HCT116 (cell line): ENCODE data around the gene ZNF330. TPM values are rescaled to one million over a fixed set of nuclear protein-coding genes. Genes with fewer than 3 reads are reported as not detected.

Experiments used
- ATAC-seq: fragments of 200-7000 bp; cut with Tn5 transposase; 2 replicates; pipeline ENCODE4 v1.9.1; 2020; ENCODE audit warnings: mild to moderate bottlenecking, moderate library complexity
- BruUV-seq: library from RNA; stranded (reverse); fragments of 400-500 nt; replicated peaks from 2 replicates; lab custom pipeline; 2021; lab: Mats Ljungman, UMichigan
- CTCF ChIA-PET: fragments of 300-600 bp; sonication (Branson Sonifier 250); formaldehyde crosslinking; loops from one replicate; lab custom pipeline; 2021; ENCODE audit warnings: antibody characterized with exemption; lab: Charles Lee
- POLR2A ChIA-PET: fragments of 300-600, 350-600 bp; sonication (Branson Sonifier 250); formaldehyde crosslinking; loops from one replicate; lab custom pipeline; 2021; ENCODE audit warnings: antibody characterized with exemption; lab: Charles Lee
- RAD21 ChIA-PET, 2 experiments: fragments of 300-600 bp; sonication (Branson Sonifier 250); formaldehyde crosslinking; loops; one replicate each; lab custom pipeline; 2023; ENCODE audit warnings: low total read pairs in 2 of 2; ENCODE audit not compliant: uncharacterized antibody in 2 of 2, unreplicated experiment in 2 of 2, low non-redundant PET in 1 of 2; lab: Charles Lee
- DNase-seq: peaks from one replicate; pipeline ENCODE4 v3.0.0-alpha.2; 2010; ENCODE audit warnings: low read depth, low spot score
- H2AFZ ChIP-seq: fragments of 200-600 bp; shearing (Covaris generic), sonication (generic); 2 replicates; pipeline ENCODE4 v1.6.1; 2017; ENCODE audit warnings: low read depth, mixed run types, mixed read lengths, antibody characterized with exemption, low read length; ENCODE audit not compliant: poor library complexity, severe bottlenecking
- H3K27ac ChIP-seq: 2 replicates; pipeline ENCODE4 v1.5.1; 2012; ENCODE audit warnings: low read depth, low read length
- H3K27me3 ChIP-seq: fragments of 200-600 bp; sonication (generic); 2 replicates; pipeline ENCODE4 v1.6.1; 2016; ENCODE audit warnings: mixed run types, low read length, mixed read lengths; ENCODE audit not compliant: insufficient read depth
- H3K36me3 ChIP-seq, 2 experiments: fragments of 200-500 bp in 1 of 2; fragments of 200-600 bp in 1 of 2; sonication (Bioruptor generic) in 1 of 2; sonication (generic) in 1 of 2; 2 replicates each; pipeline versions ENCODE4 v1.5.1 to v1.6.1; 2014 to 2016; ENCODE audit warnings: low read length in 2 of 2, inconsistent platforms in 1 of 2, mixed read lengths in 1 of 2, mixed run types in 1 of 2; ENCODE audit not compliant: insufficient read depth in 2 of 2, control insufficient read depth in 1 of 2
- H3K4me1 ChIP-seq, 2 experiments: fragments of 200-600 bp in 1 of 2; sonication (generic) in 1 of 2; 2 replicates each; pipeline versions ENCODE4 v1.5.1 to v1.6.1; 2012 to 2017; ENCODE audit warnings: low read length in 2 of 2, inconsistent platforms in 1 of 2, mild to moderate bottlenecking in 1 of 2, mixed read lengths in 1 of 2, mixed run types in 1 of 2, moderate library complexity in 1 of 2; ENCODE audit not compliant: insufficient read depth in 2 of 2, control insufficient read depth in 1 of 2
- H3K4me2 ChIP-seq: fragments of 200-600 bp; sonication (generic); 2 replicates; pipeline ENCODE4 v1.6.1; 2017; ENCODE audit warnings: mixed run types, low read length, mixed read lengths
- H3K4me3 ChIP-seq, 2 experiments: fragments of 200-600 bp in 1 of 2; sonication (generic) in 1 of 2; replicated peaks in 1 of 2; 2 replicates each; pipeline ENCODE4 v1.5.1; 2011 to 2016; ENCODE audit warnings: low read length in 2 of 2, control low read depth in 1 of 2, low read depth in 1 of 2, mild to moderate bottlenecking in 1 of 2, mixed read lengths in 1 of 2, mixed run types in 1 of 2
- H3K79me2 ChIP-seq: fragments of 200-600 bp; sonication (generic); 2 replicates; pipeline ENCODE4 v1.6.1; 2017; ENCODE audit warnings: mild to moderate bottlenecking, mixed run types, low read length, moderate library complexity, mixed read lengths; ENCODE audit not compliant: insufficient read depth
- H3K9ac ChIP-seq: fragments of 200-600 bp; sonication (generic); 2 replicates; pipeline ENCODE4 v1.6.1; 2016; ENCODE audit warnings: low read length, mixed read lengths
- H3K9me2 ChIP-seq: fragments of 200-600 bp; sonication (generic), shearing (Covaris generic); 2 replicates; pipeline ENCODE4 v1.6.1; 2017; ENCODE audit warnings: mixed run types, mild to moderate bottlenecking, moderate library complexity; ENCODE audit not compliant: insufficient read depth
- H3K9me3 ChIP-seq, 2 experiments: fragments of 200-500 bp in 1 of 2; fragments of 200-600 bp in 1 of 2; sonication (Bioruptor generic) in 1 of 2; sonication (generic) in 1 of 2; 2 replicates each; pipeline ENCODE4 v1.6.1; 2014 to 2017; ENCODE audit warnings: low read length in 2 of 2, mixed read lengths in 2 of 2, inconsistent platforms in 1 of 2, low read depth in 1 of 2, mild to moderate bottlenecking in 1 of 2, mixed run types in 1 of 2, moderate library complexity in 1 of 2; ENCODE audit not compliant: control insufficient read depth in 1 of 2, insufficient read depth in 1 of 2
- H4K20me1 ChIP-seq: fragments of 200-600 bp; sonication (generic), shearing (Covaris generic); 2 replicates; pipeline ENCODE4 v1.6.1; 2017; ENCODE audit warnings: mixed run types, mild to moderate bottlenecking, moderate library complexity; ENCODE audit not compliant: insufficient read depth
- ATF3 ChIP-seq: IDR thresholded peaks from 2 replicates; pipeline ENCODE4 v1.6.1; 2012
- CBX3 ChIP-seq: IDR thresholded peaks from 2 replicates; pipeline ENCODE4 v1.6.1; 2012; ENCODE audit warnings: low read depth
- EGR1 ChIP-seq: IDR thresholded peaks from 2 replicates; pipeline ENCODE4 v1.6.1; 2012; ENCODE audit warnings: low read depth
- EZH2 ChIP-seq: fragments of 200-600 bp; sonication (generic); IDR thresholded peaks from 2 replicates; pipeline ENCODE4 v1.6.1; 2017; ENCODE audit warnings: antibody characterized with exemption, mixed run types
- FOSL1 ChIP-seq: IDR thresholded peaks from 2 replicates; pipeline ENCODE4 v1.6.1; 2012; ENCODE audit warnings: low read depth
- JUND ChIP-seq: IDR thresholded peaks from 2 replicates; pipeline ENCODE4 v1.6.1; 2012
- MAX ChIP-seq: IDR thresholded peaks from 2 replicates; pipeline ENCODE4 v1.6.1; 2012
- POLR2AphosphoS5 ChIP-seq: IDR thresholded peaks from 2 replicates; pipeline ENCODE4 v1.6.1; 2011; ENCODE audit warnings: mild to moderate bottlenecking, low read depth, low read length, moderate library complexity
- RAD21 ChIP-seq: IDR thresholded peaks from 2 replicates; pipeline ENCODE4 v1.6.1; 2012; ENCODE audit warnings: low read depth, mild to moderate bottlenecking
- REST ChIP-seq: IDR thresholded peaks from 2 replicates; pipeline ENCODE4 v1.6.1; 2012; ENCODE audit warnings: low read depth
- SP1 ChIP-seq: IDR thresholded peaks from 2 replicates; pipeline ENCODE4 v1.6.1; 2012; ENCODE audit warnings: low read depth
- YY1 ChIP-seq: IDR thresholded peaks from 2 replicates; pipeline ENCODE4 v1.6.1; 2011; ENCODE audit warnings: low read length, low read depth, moderate library complexity, mild to moderate bottlenecking; ENCODE audit not compliant: insufficient replicate concordance; ENCODE audit errors: extremely low read depth
- ZFX ChIP-seq: fragments of 450-650 bp; IDR thresholded peaks from 2 replicates; pipeline ENCODE4 v1.6.1; 2017
- intact Hi-C: fragments of 100-400 bp; cut with micrococcal nuclease; formaldehyde crosslinking; loops from 2 replicates; pipeline ENCODE4 v1.10.0; 2022
- total RNA-seq: library from RNA; stranded (reverse); gene quantifications from one replicate; pipeline ENCODE4 v1.2.1, GENCODE V29; 2021; ENCODE audit not compliant: unreplicated experiment

ZNF330 gene
- total RNA-seq, 1 experiment from 2014 or later = 49.1 TPM

GRCh38 chr4:141174457-141174856 is 46.2 kb upstream of the ZNF330 start:
- intact Hi-C loops = loop anchor here (5.0 kb wide), 1 partner anchor 948 kb away; no protein-coding TSS in a partner anchor
- RAD21 ChIA-PET = no interaction called here

GRCh38 chr4:141177171-141177570 is 43.5 kb upstream of the ZNF330 start:
- Histone ChIP-seq H3K9me3 (no peaks in the 10 kb centered on the region), H3K36me3 (no peaks in the 10 kb centered on the region), H3K79me2 (no peaks in the 10 kb centered on the region), H3K9me2 (no peaks in the 10 kb centered on the region), H4K20me1 (no peaks in the 10 kb centered on the region), H3K27ac (no peak overlapping the region), H3K4me2 (no peak overlapping the region), H3K27me3 (no peaks in the 10 kb centered on the region), H3K9ac (no peak overlapping the region), H3K4me3 (no peak overlapping the region), H2AFZ (no peak overlapping the region), H3K4me1 (no peaks in the 10 kb centered on the region)
- TF ChIP-seq SP1 (no peak), REST (no peak), CBX3 (no peak), ZFX (no peak), YY1 (no peak), EZH2 (no peak), POLR2AphosphoS5 (no peak), JUND (no peak), MAX (no peak)
- DNase-seq = no peak
- no TSS peak for BruUV-seq
- ChIA-PET POLR2A (no interaction called here), RAD21 (no interaction called here), CTCF (no interaction called here)
- intact Hi-C loops = no loop called here
- ATAC-seq = no peak

More at GRCh38 chr4:141174457-141174856, 46.2 kb upstream of the ZNF330 start:
- no peaks in the 10 kb centered on the region for H3K79me2 ChIP-seq
- H3K36me3 ChIP-seq = no peaks in the 10 kb centered on the region
- TF ChIP-seq FOSL1 = no peak
- no peak for TF ChIP-seq EGR1
- no peak for TF ChIP-seq CBX3
- TF ChIP-seq RAD21 = no peak
- TF ChIP-seq ATF3 = no peak
- TF ChIP-seq, all 23 proteins: peak for 0
- no peak overlapping the region for H2AFZ ChIP-seq
- no peak for ATAC-seq
- H3K27ac ChIP-seq = no peak overlapping the region
- H4K20me1 ChIP-seq = no peaks in the 10 kb centered on the region
- no peaks in the 10 kb centered on the region for H3K4me1 ChIP-seq
- no peak overlapping the region for H3K4me3 ChIP-seq
- no peak overlapping the region for H3K9ac ChIP-seq
- H3K27me3 ChIP-seq = no peaks in the 10 kb centered on the region
- CTCF ChIA-PET = no interaction called here
- DNase-seq = no peak
- no peaks in the 10 kb centered on the region for H3K9me3 ChIP-seq
- H3K9me2 ChIP-seq = no peaks in the 10 kb centered on the region
- POLR2A ChIA-PET = no interaction called here
- no TSS peak for BruUV-seq
- no peak overlapping the region for H3K4me2 ChIP-seq
